SK-N-SH treated with all-trans-retinoic acid at 6 μM for 48 hours (cell line): ENCODE results near the gene PARL.
"Not testable (repeated sequence)": the region's sequence is repeated elsewhere in the genome, so short reads cannot be mapped to it uniquely, and the experiment has no call there.

ENCODE experiments used
- BACH2 ChIP-seq: fragments of 250-450 bp; sonication (Bioruptor Pico); IDR thresholded peaks from 2 replicates; pipeline ENCODE4 v1.9.0; 2021; ENCODE audit warnings: mild to moderate bottlenecking, borderline replicate concordance
- CREB5 ChIP-seq: fragments of 250-450 bp; sonication (Bioruptor Pico); IDR thresholded peaks from 2 replicates; pipeline ENCODE4 v1.5.1; 2020; ENCODE audit warnings: low read depth, mild to moderate bottlenecking, moderate library complexity
- CSRNP3 ChIP-seq: fragments of 250-450 bp; sonication (Bioruptor Pico); IDR thresholded peaks from 2 replicates; pipeline ENCODE4 v1.5.1; 2021; ENCODE audit warnings: mild to moderate bottlenecking, moderate library complexity
- ISL1 ChIP-seq: fragments of 250-450 bp; sonication (Bioruptor Pico); IDR thresholded peaks from 2 replicates; pipeline ENCODE4 v2.1.2; 2022; ENCODE audit warnings: mild to moderate bottlenecking, moderate library complexity
- PPARA ChIP-seq: fragments of 250-450 bp; sonication (Bioruptor Pico); IDR thresholded peaks from 2 replicates; pipeline ENCODE4 v1.5.0; 2020; ENCODE audit warnings: mild to moderate bottlenecking, borderline replicate concordance
- TCF4 ChIP-seq: fragments of 250-450 bp; sonication (Bioruptor Pico); IDR thresholded peaks from 2 replicates; pipeline ENCODE4 v1.8.0; 2021; ENCODE audit warnings: mild to moderate bottlenecking, moderate library complexity, borderline replicate concordance
- ZNF70 ChIP-seq: fragments of 450-650 bp; formaldehyde crosslinking; IDR thresholded peaks from 2 replicates; pipeline ENCODE4 v1.5.0; 2020; ENCODE audit warnings: mild to moderate bottlenecking, moderate library complexity

- TF ChIP-seq PPARA (CRISPR knock-in tag); CSRNP3 (CRISPR knock-in tag); CREB5 (CRISPR knock-in tag); ISL1 (CRISPR knock-in tag); TCF4 (CRISPR knock-in tag); BACH2; ZNF70: not testable (repeated sequence)
These were observed 100.2 kb downstream of the PARL start for GRCh38 chr3:183784503-183784902.
